Measurements from ENCODE around the gene TRUB1.

TRUB1 gene

GRCh38 chr10:115001506-115002381 lies 63.7 kb downstream of the TRUB1 start:
- H3K4me3 ChIP-seq (replicated peaks; ENCODE audit: low read depth, low read length), result peak overlapping the region; percentile 13
- DNase-seq (ENCODE audit: low read depth), result peak; percentile 18
- TF ChIP-seq CTCF (IDR thresholded peaks at IDR 0.05; ENCODE audit: low read length, missing control alignments), result no peak

- DNase-seq (ENCODE audit: low read depth), result peak; percentile 21
- no peak for TF ChIP-seq CTCF (IDR thresholded peaks at IDR 0.05; ENCODE audit: low read length, missing control alignments)
- no peak overlapping the region for H3K4me3 ChIP-seq (replicated peaks; ENCODE audit: low read depth, low read length)
Observed at GRCh38 chr10:115003396-115003795, 65.4 kb downstream of the TRUB1 start.

GRCh38 chr10:115004236-115004862 lies 66.4 kb downstream of the TRUB1 start:
- no peak overlapping the region for H3K4me3 ChIP-seq (replicated peaks; ENCODE audit: low read depth, low read length)
- no peak for DNase-seq (ENCODE audit: low read depth)
- no peak for TF ChIP-seq CTCF (IDR thresholded peaks at IDR 0.05; ENCODE audit: low read length, missing control alignments)

GRCh38 chr10:115005771-115006170 lies 67.8 kb downstream of the TRUB1 start:
- TF ChIP-seq CTCF (IDR thresholded peaks at IDR 0.05; ENCODE audit: low read length, missing control alignments), result no peak
- DNase-seq (ENCODE audit: low read depth), result no peak

GRCh38 chr10:115018185-115018931 lies 80.4 kb downstream of the TRUB1 start:
- H3K4me3 ChIP-seq (replicated peaks; ENCODE audit: low read depth, low read length), result no peak overlapping the region
- DNase-seq (ENCODE audit: low read depth), result no peak
- TF ChIP-seq CTCF (IDR thresholded peaks at IDR 0.05; ENCODE audit: low read length, missing control alignments), result no peak

More at GRCh38 chr10:115005771-115006170, 67.8 kb downstream of the TRUB1 start:
- H3K4me3 ChIP-seq (replicated peaks; ENCODE audit: low read depth, low read length), result no peak overlapping the region

- TF ChIP-seq CTCF (IDR thresholded peaks at IDR 0.05; ENCODE audit: low read length, missing control alignments), result no peak
- no peak for DNase-seq (ENCODE audit: low read depth)
- no peak overlapping the region for H3K4me3 ChIP-seq (replicated peaks; ENCODE audit: low read depth, low read length)
Observed at GRCh38 chr10:115020449-115020848, 82.5 kb downstream of the TRUB1 start.
